HCT116 (cell line): ENCODE data around the gene SCRN2. TPM values are rescaled to one million over a fixed set of nuclear protein-coding genes. Genes with fewer than 3 reads are reported as not detected.

Experiments
- ATAC-seq: fragments of 200-7000 bp; cut with Tn5 transposase; 2 replicates; pipeline ENCODE4 v1.9.1; 2020; ENCODE audit warnings: mild to moderate bottlenecking, moderate library complexity
- BruUV-seq: library from RNA; stranded (reverse); fragments of 400-500 nt; replicated peaks from 2 replicates; lab custom pipeline; 2021; lab: Mats Ljungman, UMichigan
- CTCF ChIA-PET: fragments of 300-600 bp; sonication (Branson Sonifier 250); formaldehyde crosslinking; loops from one replicate; lab custom pipeline; 2021; ENCODE audit warnings: antibody characterized with exemption; lab: Charles Lee
- POLR2A ChIA-PET: fragments of 300-600, 350-600 bp; sonication (Branson Sonifier 250); formaldehyde crosslinking; loops from one replicate; lab custom pipeline; 2021; ENCODE audit warnings: antibody characterized with exemption; lab: Charles Lee
- RAD21 ChIA-PET, 2 experiments: fragments of 300-600 bp; sonication (Branson Sonifier 250); formaldehyde crosslinking; loops; one replicate each; lab custom pipeline; 2023; ENCODE audit warnings: low total read pairs in 2 of 2; ENCODE audit not compliant: uncharacterized antibody in 2 of 2, unreplicated experiment in 2 of 2, low non-redundant PET in 1 of 2; lab: Charles Lee
- DNase-seq: peaks from one replicate; pipeline ENCODE4 v3.0.0-alpha.2; 2010; ENCODE audit warnings: low read depth, low spot score
- H2AFZ ChIP-seq: fragments of 200-600 bp; shearing (Covaris generic), sonication (generic); 2 replicates; pipeline ENCODE4 v1.6.1; 2017; ENCODE audit warnings: low read depth, mixed run types, mixed read lengths, antibody characterized with exemption, low read length; ENCODE audit not compliant: poor library complexity, severe bottlenecking
- H3K27ac ChIP-seq: 2 replicates; pipeline ENCODE4 v1.5.1; 2012; ENCODE audit warnings: low read depth, low read length
- H3K27me3 ChIP-seq: fragments of 200-600 bp; sonication (generic); 2 replicates; pipeline ENCODE4 v1.6.1; 2016; ENCODE audit warnings: mixed run types, low read length, mixed read lengths; ENCODE audit not compliant: insufficient read depth
- H3K36me3 ChIP-seq, 2 experiments: fragments of 200-500 bp in 1 of 2; fragments of 200-600 bp in 1 of 2; sonication (Bioruptor generic) in 1 of 2; sonication (generic) in 1 of 2; 2 replicates each; pipeline versions ENCODE4 v1.5.1 to v1.6.1; 2014 to 2016; ENCODE audit warnings: low read length in 2 of 2, inconsistent platforms in 1 of 2, mixed read lengths in 1 of 2, mixed run types in 1 of 2; ENCODE audit not compliant: insufficient read depth in 2 of 2, control insufficient read depth in 1 of 2
- H3K4me1 ChIP-seq, 2 experiments: fragments of 200-600 bp in 1 of 2; sonication (generic) in 1 of 2; 2 replicates each; pipeline versions ENCODE4 v1.5.1 to v1.6.1; 2012 to 2017; ENCODE audit warnings: low read length in 2 of 2, inconsistent platforms in 1 of 2, mild to moderate bottlenecking in 1 of 2, mixed read lengths in 1 of 2, mixed run types in 1 of 2, moderate library complexity in 1 of 2; ENCODE audit not compliant: insufficient read depth in 2 of 2, control insufficient read depth in 1 of 2
- H3K4me2 ChIP-seq: fragments of 200-600 bp; sonication (generic); 2 replicates; pipeline ENCODE4 v1.6.1; 2017; ENCODE audit warnings: mixed run types, low read length, mixed read lengths
- H3K4me3 ChIP-seq, 2 experiments: fragments of 200-600 bp in 1 of 2; sonication (generic) in 1 of 2; replicated peaks in 1 of 2; 2 replicates each; pipeline ENCODE4 v1.5.1; 2011 to 2016; ENCODE audit warnings: low read length in 2 of 2, control low read depth in 1 of 2, low read depth in 1 of 2, mild to moderate bottlenecking in 1 of 2, mixed read lengths in 1 of 2, mixed run types in 1 of 2
- H3K79me2 ChIP-seq: fragments of 200-600 bp; sonication (generic); 2 replicates; pipeline ENCODE4 v1.6.1; 2017; ENCODE audit warnings: mild to moderate bottlenecking, mixed run types, low read length, moderate library complexity, mixed read lengths; ENCODE audit not compliant: insufficient read depth
- H3K9ac ChIP-seq: fragments of 200-600 bp; sonication (generic); 2 replicates; pipeline ENCODE4 v1.6.1; 2016; ENCODE audit warnings: low read length, mixed read lengths
- H3K9me2 ChIP-seq: fragments of 200-600 bp; sonication (generic), shearing (Covaris generic); 2 replicates; pipeline ENCODE4 v1.6.1; 2017; ENCODE audit warnings: mixed run types, mild to moderate bottlenecking, moderate library complexity; ENCODE audit not compliant: insufficient read depth
- H3K9me3 ChIP-seq, 2 experiments: fragments of 200-500 bp in 1 of 2; fragments of 200-600 bp in 1 of 2; sonication (Bioruptor generic) in 1 of 2; sonication (generic) in 1 of 2; 2 replicates each; pipeline ENCODE4 v1.6.1; 2014 to 2017; ENCODE audit warnings: low read length in 2 of 2, mixed read lengths in 2 of 2, inconsistent platforms in 1 of 2, low read depth in 1 of 2, mild to moderate bottlenecking in 1 of 2, mixed run types in 1 of 2, moderate library complexity in 1 of 2; ENCODE audit not compliant: control insufficient read depth in 1 of 2, insufficient read depth in 1 of 2
- H4K20me1 ChIP-seq: fragments of 200-600 bp; sonication (generic), shearing (Covaris generic); 2 replicates; pipeline ENCODE4 v1.6.1; 2017; ENCODE audit warnings: mixed run types, mild to moderate bottlenecking, moderate library complexity; ENCODE audit not compliant: insufficient read depth
- CBX3 ChIP-seq: IDR thresholded peaks from 2 replicates; pipeline ENCODE4 v1.6.1; 2012; ENCODE audit warnings: low read depth
- CEBPB ChIP-seq: IDR thresholded peaks from 2 replicates; pipeline ENCODE4 v1.6.1; 2012; ENCODE audit warnings: low read depth
- EZH2phosphoT487 ChIP-seq: fragments of 200-600 bp; IDR thresholded peaks from 2 replicates; pipeline ENCODE4 v1.6.1; 2018; ENCODE audit warnings: antibody characterized with exemption, borderline replicate concordance
- JUND ChIP-seq: IDR thresholded peaks from 2 replicates; pipeline ENCODE4 v1.6.1; 2012
- RAD21 ChIP-seq: IDR thresholded peaks from 2 replicates; pipeline ENCODE4 v1.6.1; 2012; ENCODE audit warnings: low read depth, mild to moderate bottlenecking
- REST ChIP-seq: IDR thresholded peaks from 2 replicates; pipeline ENCODE4 v1.6.1; 2012; ENCODE audit warnings: low read depth
- SIN3A ChIP-seq: IDR thresholded peaks from 2 replicates; pipeline ENCODE4 v1.6.1; 2012; ENCODE audit warnings: low read depth
- SRF ChIP-seq: IDR thresholded peaks from 2 replicates; pipeline ENCODE4 v1.6.1; 2012; ENCODE audit warnings: low read depth
- TCF7L2 ChIP-seq: IDR thresholded peaks from 2 replicates; pipeline ENCODE4 v1.7.0; 2011; ENCODE audit warnings: borderline replicate concordance, inconsistent platforms; ENCODE audit not compliant: insufficient read depth, insufficient read length; ENCODE audit errors: extremely low read depth
- YY1 ChIP-seq: IDR thresholded peaks from 2 replicates; pipeline ENCODE4 v1.6.1; 2011; ENCODE audit warnings: low read length, low read depth, moderate library complexity, mild to moderate bottlenecking; ENCODE audit not compliant: insufficient replicate concordance; ENCODE audit errors: extremely low read depth
- intact Hi-C: fragments of 100-400 bp; cut with micrococcal nuclease; formaldehyde crosslinking; loops from 2 replicates; pipeline ENCODE4 v1.10.0; 2022
- total RNA-seq: library from RNA; stranded (reverse); gene quantifications from one replicate; pipeline ENCODE4 v1.2.1, GENCODE V29; 2021; ENCODE audit not compliant: unreplicated experiment
- TF ChIP-seq, protein P1 (sequence below): IDR thresholded peaks from 2 replicates; pipeline ENCODE4 v1.6.1; 2012

SCRN2 gene
- total RNA-seq, 1 experiment from 2014 or later = 53.2 TPM

GRCh38 chr17:47812146-47812920 lies 28.7 kb downstream of the SCRN2 start:
- H3K27me3 ChIP-seq = no peaks in the 10 kb centered on the region
- no peaks in the 10 kb centered on the region for H3K9me3 ChIP-seq
- H3K9ac ChIP-seq = no peak overlapping the region
- no peaks in the 10 kb centered on the region for H3K79me2 ChIP-seq
- no peak for ATAC-seq
- no peak overlapping the region for H3K27ac ChIP-seq
- H3K4me3 ChIP-seq = no peak overlapping the region
- H4K20me1 ChIP-seq = no peaks in the 10 kb centered on the region
- CTCF ChIA-PET = no interaction called here
- no peak for DNase-seq
- H3K4me1 ChIP-seq = peaks cover 25 to 32% of the 10 kb centered on the region in 2 experiments
- no peaks in the 10 kb centered on the region for H3K9me2 ChIP-seq
- H2AFZ ChIP-seq = no peak overlapping the region
- intact Hi-C loops = no loop called here
- RAD21 ChIA-PET = no interaction called here
- POLR2A ChIA-PET = no interaction called here
- TF ChIP-seq, protein P1, sequence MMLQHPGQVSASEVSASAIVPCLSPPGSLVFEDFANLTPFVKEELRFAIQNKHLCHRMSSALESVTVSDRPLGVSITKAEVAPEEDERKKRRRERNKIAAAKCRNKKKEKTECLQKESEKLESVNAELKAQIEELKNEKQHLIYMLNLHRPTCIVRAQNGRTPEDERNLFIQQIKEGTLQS = no peak
- TF ChIP-seq JUND = no peak
- TF ChIP-seq SIN3A = no peak
- no peak for TF ChIP-seq SRF
- no peak for TF ChIP-seq RAD21
- TF ChIP-seq EZH2phosphoT487 = no peak
- TF ChIP-seq REST = no peak
- TF ChIP-seq YY1 = no peak
- no peak for TF ChIP-seq TCF7L2
- no peak for TF ChIP-seq CEBPB
- no peak for TF ChIP-seq CBX3
- no peak overlapping the region for H3K4me2 ChIP-seq
- no TSS peak for BruUV-seq
- H3K36me3 ChIP-seq = peaks cover 11% of the 10 kb centered on the region in 2 experiments; a peak in 3 of 4 replicates
